Nephron progenitor cell (in vitro differentiated cells): ENCODE measurements around the gene EDEM1.

Source experiments
- DNase-seq: peaks from one replicate; pipeline ENCODE4 v3.0.0; 2021
- H3K27ac Mint-ChIP-seq: 2 replicates; pipeline ENCODE4 v1.8.0; 2021; ENCODE audit warnings: mild to moderate bottlenecking, moderate library complexity, mixed read lengths
- H3K27me3 Mint-ChIP-seq: 2 replicates; pipeline ENCODE4 v1.8.0; 2021; ENCODE audit warnings: mild to moderate bottlenecking, low read depth, mixed read lengths; ENCODE audit not compliant: poor library complexity
- H3K36me3 Mint-ChIP-seq: 2 replicates; pipeline ENCODE4 v1.8.0; 2021; ENCODE audit warnings: low read depth, mixed read lengths
- H3K4me1 Mint-ChIP-seq: 2 replicates; pipeline ENCODE4 v1.8.0; 2021; ENCODE audit warnings: mixed read lengths
- H3K4me3 Mint-ChIP-seq: 2 replicates; pipeline ENCODE4 v1.8.0; 2021; ENCODE audit warnings: mild to moderate bottlenecking, moderate library complexity, mixed read lengths
- H3K9me3 Mint-ChIP-seq: 2 replicates; pipeline ENCODE4 v1.8.0; 2021; ENCODE audit warnings: mild to moderate bottlenecking, moderate library complexity, mixed read lengths
- TF ChIP-seq, protein P1 (sequence below): fragments of 200-600 bp; sonication (generic); IDR thresholded peaks from 2 replicates; pipeline ENCODE4 v1.5.0; 2021; ENCODE audit warnings: antibody characterized with exemption

EDEM1 gene

DNA sequence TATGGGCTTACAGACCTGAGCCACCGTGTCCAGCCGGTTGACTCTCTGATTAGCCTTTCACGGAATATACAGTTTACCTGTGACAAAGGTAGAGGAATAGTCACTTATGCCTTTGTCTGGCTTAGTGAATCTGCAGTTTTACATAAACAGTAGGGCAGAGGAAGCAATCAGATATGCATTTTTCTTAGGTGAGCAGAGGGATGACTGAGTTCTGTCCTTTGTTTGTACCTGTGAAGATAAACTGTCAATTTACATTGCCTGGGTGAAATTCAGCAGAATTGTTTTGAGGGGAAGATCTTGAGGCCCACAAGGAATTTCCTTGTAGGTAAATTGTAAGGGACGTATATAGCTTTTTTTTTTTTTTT, 10.8 kb downstream of the EDEM1 start:
- H3K36me3 Mint-ChIP-seq = peaks cover 64% of the 10 kb centered on the region

DNA sequence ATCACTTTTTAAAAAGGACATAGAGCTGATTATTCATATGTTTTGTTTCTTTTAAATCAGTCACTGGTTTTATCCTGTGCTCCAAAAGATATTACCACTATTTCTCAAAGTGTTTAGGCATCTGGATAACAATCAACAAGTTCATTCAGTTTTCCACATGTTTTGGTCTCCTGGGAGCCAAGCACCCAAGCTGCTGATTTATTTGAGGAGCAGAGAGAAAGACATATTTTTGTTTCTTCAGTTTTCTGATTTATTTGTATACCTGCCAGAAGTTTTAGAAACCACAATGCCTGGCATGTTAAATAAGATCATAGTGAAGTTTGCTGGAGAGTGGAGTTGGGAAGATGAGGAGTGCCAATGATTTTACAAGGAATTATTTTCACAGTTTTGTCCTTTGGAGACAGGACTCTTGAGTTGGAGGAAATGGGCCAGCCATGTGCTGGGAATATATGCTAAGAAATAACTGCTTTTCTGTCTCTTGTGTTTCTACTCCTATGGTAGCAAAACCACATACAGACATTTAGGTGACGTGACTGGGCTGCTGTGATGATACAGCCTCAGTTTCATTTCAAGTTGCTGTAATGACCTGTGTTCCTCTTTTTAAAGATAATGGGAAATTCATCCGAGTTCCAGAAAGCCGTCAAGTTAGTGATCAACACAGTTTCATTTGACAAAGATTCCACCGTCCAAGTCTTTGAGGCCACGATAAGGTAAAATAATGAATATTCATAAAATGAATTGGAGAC, 11.7 kb downstream of the EDEM1 start:
- no peak overlapping the region for H3K4me3 Mint-ChIP-seq
- no peak overlapping the region for H3K27ac Mint-ChIP-seq
- peaks cover 10% of the 10 kb centered on the region for H3K4me1 Mint-ChIP-seq
- H3K27me3 Mint-ChIP-seq = no peaks in the 10 kb centered on the region
- H3K9me3 Mint-ChIP-seq = no peaks in the 10 kb centered on the region
- no peak for DNase-seq
- TF ChIP-seq, protein P1, sequence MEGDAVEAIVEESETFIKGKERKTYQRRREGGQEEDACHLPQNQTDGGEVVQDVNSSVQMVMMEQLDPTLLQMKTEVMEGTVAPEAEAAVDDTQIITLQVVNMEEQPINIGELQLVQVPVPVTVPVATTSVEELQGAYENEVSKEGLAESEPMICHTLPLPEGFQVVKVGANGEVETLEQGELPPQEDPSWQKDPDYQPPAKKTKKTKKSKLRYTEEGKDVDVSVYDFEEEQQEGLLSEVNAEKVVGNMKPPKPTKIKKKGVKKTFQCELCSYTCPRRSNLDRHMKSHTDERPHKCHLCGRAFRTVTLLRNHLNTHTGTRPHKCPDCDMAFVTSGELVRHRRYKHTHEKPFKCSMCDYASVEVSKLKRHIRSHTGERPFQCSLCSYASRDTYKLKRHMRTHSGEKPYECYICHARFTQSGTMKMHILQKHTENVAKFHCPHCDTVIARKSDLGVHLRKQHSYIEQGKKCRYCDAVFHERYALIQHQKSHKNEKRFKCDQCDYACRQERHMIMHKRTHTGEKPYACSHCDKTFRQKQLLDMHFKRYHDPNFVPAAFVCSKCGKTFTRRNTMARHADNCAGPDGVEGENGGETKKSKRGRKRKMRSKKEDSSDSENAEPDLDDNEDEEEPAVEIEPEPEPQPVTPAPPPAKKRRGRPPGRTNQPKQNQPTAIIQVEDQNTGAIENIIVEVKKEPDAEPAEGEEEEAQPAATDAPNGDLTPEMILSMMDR = no peak
- peaks cover 62% of the 10 kb centered on the region for H3K36me3 Mint-ChIP-seq

More for the DNA sequence above, 10.8 kb downstream of the EDEM1 start:
- no peak overlapping the region for H3K4me3 Mint-ChIP-seq
- H3K9me3 Mint-ChIP-seq = no peaks in the 10 kb centered on the region
- H3K27me3 Mint-ChIP-seq = no peaks in the 10 kb centered on the region
- H3K27ac Mint-ChIP-seq = no peak overlapping the region
- peaks cover 11% of the 10 kb centered on the region for H3K4me1 Mint-ChIP-seq
- TF ChIP-seq, protein P1 = no peak
- no peak for DNase-seq

DNA sequence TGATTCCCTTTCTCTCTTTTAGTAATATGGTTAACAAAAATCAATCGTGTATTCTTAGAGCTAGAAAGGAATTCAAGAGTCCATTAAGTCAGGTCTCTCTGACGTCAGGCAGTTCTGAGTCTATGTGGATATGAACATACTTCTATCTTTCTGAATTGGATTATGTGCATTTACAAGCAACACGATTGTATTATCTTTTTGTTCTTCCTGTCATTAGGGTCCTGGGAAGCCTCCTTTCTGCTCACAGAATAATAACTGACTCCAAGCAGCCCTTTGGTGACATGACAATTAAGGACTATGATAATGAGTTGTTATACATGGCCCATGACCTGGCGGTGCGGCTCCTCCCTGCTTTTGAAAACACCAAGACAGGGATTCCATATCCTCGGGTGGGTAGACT, 14.0 kb downstream of the EDEM1 start:
- H3K4me1 Mint-ChIP-seq = peaks cover 3% of the 10 kb centered on the region
- H3K27me3 Mint-ChIP-seq = no peaks in the 10 kb centered on the region
- peak overlapping the region; percentile 66 for H3K27ac Mint-ChIP-seq

DNA sequence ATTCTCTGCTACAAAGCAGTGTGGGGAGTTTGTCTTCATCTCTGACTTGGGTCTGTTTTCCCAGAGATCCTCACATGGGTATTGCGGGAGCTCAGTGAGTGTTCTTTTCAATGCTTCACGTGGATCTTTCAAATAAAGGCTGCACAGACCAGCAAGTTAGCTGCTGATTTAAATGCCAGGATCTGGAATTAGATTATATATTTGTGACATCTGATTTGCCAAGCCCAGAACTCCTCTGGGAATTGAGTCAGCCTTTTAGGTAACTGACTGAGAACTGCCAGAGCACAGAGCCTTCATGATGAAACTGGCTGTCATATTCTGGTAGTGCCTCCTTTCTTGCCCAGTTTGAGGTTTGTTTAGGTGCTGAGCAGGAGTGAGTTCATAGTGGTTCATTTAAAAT, 14.7 kb downstream of the EDEM1 start:
- DNase-seq = no peak
- Mint-ChIP-seq H3K36me3 (peaks cover 72% of the 10 kb centered on the region), H3K27ac (peak overlapping the region; percentile 66), H3K9me3 (no peaks in the 10 kb centered on the region), H3K4me1 (no peaks in the 10 kb centered on the region), H3K27me3 (no peaks in the 10 kb centered on the region), H3K4me3 (no peak overlapping the region)
- TF ChIP-seq, protein P1 = no peak

More for the DNA sequence above, 14.0 kb downstream of the EDEM1 start:
- TF ChIP-seq, protein P1 = no peak
- H3K4me3 Mint-ChIP-seq = no peak overlapping the region
- peaks cover 73% of the 10 kb centered on the region for H3K36me3 Mint-ChIP-seq
- no peak for DNase-seq
- H3K9me3 Mint-ChIP-seq = no peaks in the 10 kb centered on the region

DNA sequence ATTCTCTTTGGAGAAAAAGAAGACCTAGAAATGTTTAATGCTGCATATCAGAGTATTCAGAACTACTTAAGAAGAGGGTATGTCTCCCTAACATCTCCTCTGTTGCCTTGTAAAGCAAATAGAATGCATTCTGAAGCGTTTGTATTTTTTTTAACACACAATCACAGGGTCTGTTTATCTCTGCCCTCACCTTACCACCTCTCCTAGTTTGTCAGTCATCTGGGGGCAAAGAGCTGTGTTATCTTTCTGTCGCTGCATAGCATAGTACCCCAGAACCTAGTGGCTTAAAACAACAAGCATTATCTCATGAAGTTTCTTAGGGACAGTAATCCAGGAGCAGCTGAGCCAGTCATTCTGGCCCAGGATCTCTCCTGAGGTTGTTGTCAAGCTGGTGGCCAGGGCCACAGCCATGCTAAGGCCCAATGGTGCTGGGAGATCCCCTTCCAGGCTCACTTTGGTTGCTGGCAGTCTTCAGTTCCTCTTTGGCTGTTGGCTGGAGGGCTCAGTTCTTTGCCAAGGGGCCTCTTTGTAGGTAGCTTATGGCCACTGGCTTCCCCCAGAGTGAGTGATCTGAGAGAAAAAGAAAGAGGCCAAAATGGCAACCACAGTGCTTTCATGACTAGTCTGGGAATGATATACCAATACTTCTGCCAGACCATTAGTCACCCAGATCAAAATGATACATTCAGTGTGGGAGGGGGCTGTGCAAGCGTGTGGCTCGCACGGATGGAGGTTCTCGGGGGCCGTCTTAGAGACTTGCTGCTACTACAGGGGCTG, 17.8 kb downstream of the EDEM1 start:
- no peak for DNase-seq
- H3K9me3 Mint-ChIP-seq = no peaks in the 10 kb centered on the region
- peaks cover 79% of the 10 kb centered on the region for H3K36me3 Mint-ChIP-seq
- no peak overlapping the region for H3K4me3 Mint-ChIP-seq
- no peaks in the 10 kb centered on the region for H3K4me1 Mint-ChIP-seq
- TF ChIP-seq, protein P1 = no peak
- H3K27ac Mint-ChIP-seq = no peak overlapping the region
- H3K27me3 Mint-ChIP-seq = no peaks in the 10 kb centered on the region
